Measurements from ENCODE around the gene SEMA6A. TPM values are rescaled to one million over a fixed set of nuclear protein-coding genes. Genes with fewer than 3 reads are reported as not detected.

SEMA6A gene
- polyA plus RNA-seq, 2 of the 4 experiments (the other 2 are of a cell fraction) = 0.01 TPM; not detected in 1

DNA sequence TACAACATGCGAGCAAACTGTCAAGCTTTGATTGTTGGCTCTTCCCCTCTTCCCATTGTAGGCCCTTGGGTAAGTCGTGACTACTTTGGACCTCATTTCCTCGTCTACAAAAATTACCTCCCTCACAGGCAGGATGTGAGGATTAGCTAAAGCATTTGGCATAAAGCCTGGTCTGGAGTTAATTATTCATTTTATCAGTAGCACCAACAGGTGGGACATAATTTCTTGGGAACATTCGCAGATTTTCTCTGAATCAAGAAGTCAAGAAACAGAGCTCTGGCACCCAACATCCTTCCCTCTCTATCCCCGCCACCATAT, 39.9 kb upstream of the SEMA6A start:
- no peak overlapping the region for H3K4me2 ChIP-seq
- TF ChIP-seq, protein P1, sequence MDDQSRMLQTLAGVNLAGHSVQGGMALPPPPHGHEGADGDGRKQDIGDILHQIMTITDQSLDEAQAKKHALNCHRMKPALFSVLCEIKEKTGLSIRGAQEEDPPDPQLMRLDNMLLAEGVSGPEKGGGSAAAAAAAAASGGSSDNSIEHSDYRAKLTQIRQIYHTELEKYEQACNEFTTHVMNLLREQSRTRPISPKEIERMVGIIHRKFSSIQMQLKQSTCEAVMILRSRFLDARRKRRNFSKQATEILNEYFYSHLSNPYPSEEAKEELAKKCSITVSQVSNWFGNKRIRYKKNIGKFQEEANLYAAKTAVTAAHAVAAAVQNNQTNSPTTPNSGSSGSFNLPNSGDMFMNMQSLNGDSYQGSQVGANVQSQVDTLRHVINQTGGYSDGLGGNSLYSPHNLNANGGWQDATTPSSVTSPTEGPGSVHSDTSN (IDR thresholded peaks at IDR 0.05) = no peak
- TF ChIP-seq MAFK (IDR thresholded peaks at IDR 0.05; ENCODE audit: partially characterized antibody) (no peak), BHLHE40 (IDR thresholded peaks at IDR 0.05; ENCODE audit: low read depth, low read length) (no peak), RAD21 (conservative IDR thresholded peaks at IDR 0.05 in 1 of 2, IDR thresholded peaks at IDR 0.05 in 1 of 2) (no peak), SMC3 (IDR thresholded peaks at IDR 0.05) (no peak), HDAC2 (IDR thresholded peaks at IDR 0.05) (no peak), HOXA7 (CRISPR knock-in tag; IDR thresholded peaks at IDR 0.05) (no peak), FOSL2 (IDR thresholded peaks at IDR 0.05) (no peak), FOSL2 (CRISPR knock-in tag; IDR thresholded peaks at IDR 0.05) (no peak), RCOR1 (IDR thresholded peaks at IDR 0.05; ENCODE audit: low read depth, low read length) (no peak), KDM1A (IDR thresholded peaks at IDR 0.05; ENCODE audit: low read depth) (no peak), TFCP2L1 (CRISPR knock-in tag; IDR thresholded peaks at IDR 0.05) (no peak), POLR2A (IDR thresholded peaks at IDR 0.05; ENCODE audit: low read length) (no peak), MAZ (IDR thresholded peaks at IDR 0.05; ENCODE audit: borderline replicate concordance, low read depth, low read length) (no peak), FOSB (CRISPR knock-in tag; IDR thresholded peaks at IDR 0.05) (no peak), CHD2 (IDR thresholded peaks at IDR 0.05; ENCODE audit: low read length, partially characterized antibody) (no peak)
- TF ChIP-seq, protein P2, sequence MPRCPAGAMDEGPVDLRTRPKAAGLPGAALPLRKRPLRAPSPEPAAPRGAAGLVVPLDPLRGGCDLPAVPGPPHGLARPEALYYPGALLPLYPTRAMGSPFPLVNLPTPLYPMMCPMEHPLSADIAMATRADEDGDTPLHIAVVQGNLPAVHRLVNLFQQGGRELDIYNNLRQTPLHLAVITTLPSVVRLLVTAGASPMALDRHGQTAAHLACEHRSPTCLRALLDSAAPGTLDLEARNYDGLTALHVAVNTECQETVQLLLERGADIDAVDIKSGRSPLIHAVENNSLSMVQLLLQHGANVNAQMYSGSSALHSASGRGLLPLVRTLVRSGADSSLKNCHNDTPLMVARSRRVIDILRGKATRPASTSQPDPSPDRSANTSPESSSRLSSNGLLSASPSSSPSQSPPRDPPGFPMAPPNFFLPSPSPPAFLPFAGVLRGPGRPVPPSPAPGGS (IDR thresholded peaks at IDR 0.05) = no peak
- TF ChIP-seq, protein P3, sequence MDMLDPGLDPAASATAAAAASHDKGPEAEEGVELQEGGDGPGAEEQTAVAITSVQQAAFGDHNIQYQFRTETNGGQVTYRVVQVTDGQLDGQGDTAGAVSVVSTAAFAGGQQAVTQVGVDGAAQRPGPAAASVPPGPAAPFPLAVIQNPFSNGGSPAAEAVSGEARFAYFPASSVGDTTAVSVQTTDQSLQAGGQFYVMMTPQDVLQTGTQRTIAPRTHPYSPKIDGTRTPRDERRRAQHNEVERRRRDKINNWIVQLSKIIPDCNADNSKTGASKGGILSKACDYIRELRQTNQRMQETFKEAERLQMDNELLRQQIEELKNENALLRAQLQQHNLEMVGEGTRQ (IDR thresholded peaks at IDR 0.05) = no peak
- H3K9me3 ChIP-seq = no peaks in the 10 kb centered on the region
- FAIRE-seq (no peak), ATAC-seq (no peak), DNase-seq (ENCODE audit: low read depth in 1 of 2, low spot score in 1 of 2) (no peak)
- CTCF ChIA-PET = no interaction called here
- H3K27ac ChIP-seq = no peak overlapping the region
- H3K4me3 ChIP-seq = no peak overlapping the region
- WGBS (ENCODE audit: missing lambda C conversion rate) = 62% methylated on average over 5 of the region's 5 CpGs
- POLR2A ChIA-PET = no interaction called here
- H3K4me1 ChIP-seq = no peaks in the 10 kb centered on the region

DNA sequence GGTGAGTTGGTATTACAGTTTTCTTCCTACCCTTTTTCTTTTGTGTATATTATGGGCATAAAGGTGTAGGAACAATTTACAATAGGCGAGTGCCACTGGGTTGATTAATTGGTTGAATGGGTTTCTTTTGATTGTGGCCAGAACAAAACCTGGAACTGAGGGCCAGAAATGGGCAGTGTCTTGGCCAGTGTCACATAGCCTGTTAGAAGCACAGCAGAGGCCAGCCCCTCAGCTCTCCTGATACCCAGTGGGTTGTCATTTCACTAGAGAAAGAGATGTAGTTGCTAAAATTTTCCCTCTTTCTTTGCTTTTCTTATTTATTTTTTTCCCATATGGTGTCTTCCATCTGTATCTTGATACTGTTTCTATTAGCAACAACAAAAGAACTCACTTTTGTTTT, 38.8 kb upstream of the SEMA6A start:
- H3K27ac ChIP-seq = no peak overlapping the region
- FAIRE-seq (no peak), DNase-seq (ENCODE audit: low read depth in 1 of 2, low spot score in 1 of 2) (no peak), ATAC-seq (no peak)
- H3K4me3 ChIP-seq = no peak overlapping the region
- WGBS (ENCODE audit: missing lambda C conversion rate) = 15% methylated on average over 1 of the region's 1 CpG
- ChIA-PET CTCF (no interaction called here), POLR2A (no interaction called here)
- no peak overlapping the region for H3K4me2 ChIP-seq
- no peaks in the 10 kb centered on the region for H3K4me1 ChIP-seq
- no peaks in the 10 kb centered on the region for H3K9me3 ChIP-seq
- TF ChIP-seq ZSCAN20 (CRISPR knock-in tag; IDR thresholded peaks at IDR 0.05) = no peak
- no peak for TF ChIP-seq ZNF302 (CRISPR knock-in tag; IDR thresholded peaks at IDR 0.05)
- no peak for TF ChIP-seq EHMT2 (IDR thresholded peaks at IDR 0.05; ENCODE audit: low read depth)
- TF ChIP-seq PHF8 (IDR thresholded peaks at IDR 0.05; ENCODE audit: borderline replicate concordance, low read depth) = no peak
- no peak for TF ChIP-seq HEYL (CRISPR knock-in tag; IDR thresholded peaks at IDR 0.05)
- TF ChIP-seq CBX2 (IDR thresholded peaks at IDR 0.05; ENCODE audit: borderline replicate concordance, low read depth) = no peak
- TF ChIP-seq HOXA7 (CRISPR knock-in tag; IDR thresholded peaks at IDR 0.05) = no peak
- TF ChIP-seq ESRRA (IDR thresholded peaks at IDR 0.05; ENCODE audit: borderline replicate concordance, low read length) = no peak
- TF ChIP-seq, protein P4, sequence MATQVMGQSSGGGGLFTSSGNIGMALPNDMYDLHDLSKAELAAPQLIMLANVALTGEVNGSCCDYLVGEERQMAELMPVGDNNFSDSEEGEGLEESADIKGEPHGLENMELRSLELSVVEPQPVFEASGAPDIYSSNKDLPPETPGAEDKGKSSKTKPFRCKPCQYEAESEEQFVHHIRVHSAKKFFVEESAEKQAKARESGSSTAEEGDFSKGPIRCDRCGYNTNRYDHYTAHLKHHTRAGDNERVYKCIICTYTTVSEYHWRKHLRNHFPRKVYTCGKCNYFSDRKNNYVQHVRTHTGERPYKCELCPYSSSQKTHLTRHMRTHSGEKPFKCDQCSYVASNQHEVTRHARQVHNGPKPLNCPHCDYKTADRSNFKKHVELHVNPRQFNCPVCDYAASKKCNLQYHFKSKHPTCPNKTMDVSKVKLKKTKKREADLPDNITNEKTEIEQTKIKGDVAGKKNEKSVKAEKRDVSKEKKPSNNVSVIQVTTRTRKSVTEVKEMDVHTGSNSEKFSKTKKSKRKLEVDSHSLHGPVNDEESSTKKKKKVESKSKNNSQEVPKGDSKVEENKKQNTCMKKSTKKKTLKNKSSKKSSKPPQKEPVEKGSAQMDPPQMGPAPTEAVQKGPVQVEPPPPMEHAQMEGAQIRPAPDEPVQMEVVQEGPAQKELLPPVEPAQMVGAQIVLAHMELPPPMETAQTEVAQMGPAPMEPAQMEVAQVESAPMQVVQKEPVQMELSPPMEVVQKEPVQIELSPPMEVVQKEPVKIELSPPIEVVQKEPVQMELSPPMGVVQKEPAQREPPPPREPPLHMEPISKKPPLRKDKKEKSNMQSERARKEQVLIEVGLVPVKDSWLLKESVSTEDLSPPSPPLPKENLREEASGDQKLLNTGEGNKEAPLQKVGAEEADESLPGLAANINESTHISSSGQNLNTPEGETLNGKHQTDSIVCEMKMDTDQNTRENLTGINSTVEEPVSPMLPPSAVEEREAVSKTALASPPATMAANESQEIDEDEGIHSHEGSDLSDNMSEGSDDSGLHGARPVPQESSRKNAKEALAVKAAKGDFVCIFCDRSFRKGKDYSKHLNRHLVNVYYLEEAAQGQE (IDR thresholded peaks at IDR 0.05) = no peak
- TF ChIP-seq SMC3 (IDR thresholded peaks at IDR 0.05) = no peak
- no peak for TF ChIP-seq BHLHE40 (IDR thresholded peaks at IDR 0.05; ENCODE audit: low read depth, low read length)
- TF ChIP-seq, protein P5, sequence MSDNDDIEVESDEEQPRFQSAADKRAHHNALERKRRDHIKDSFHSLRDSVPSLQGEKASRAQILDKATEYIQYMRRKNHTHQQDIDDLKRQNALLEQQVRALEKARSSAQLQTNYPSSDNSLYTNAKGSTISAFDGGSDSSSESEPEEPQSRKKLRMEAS (IDR thresholded peaks at IDR 0.05) = no peak
- no peak for TF ChIP-seq CBX8 (IDR thresholded peaks at IDR 0.05)
- no peak for TF ChIP-seq SREBF2 (IDR thresholded peaks at IDR 0.05)
- no peak for TF ChIP-seq KDM5A (IDR thresholded peaks at IDR 0.05)
- no peak for TF ChIP-seq HOXB5 (CRISPR knock-in tag; IDR thresholded peaks at IDR 0.05)
- no peak for TF ChIP-seq CEBPB (IDR thresholded peaks at IDR 0.05)
- TF ChIP-seq HDAC2 (IDR thresholded peaks at IDR 0.05) = no peak

Data from A549 (cell line).